Mesothelial cell of epicardium (in vitro differentiated cells): ENCODE results near the gene IRF1. TPM values are rescaled to one million over a fixed set of nuclear protein-coding genes. Genes with fewer than 3 reads are reported as not detected.

Experiments
- DNase-seq, 2 experiments: peaks; one replicate each; pipeline ENCODE4 v3.0.0; 2021; ENCODE audit warnings: low spot score in 2 of 2; ENCODE audit not compliant: unreplicated experiment in 2 of 2
- H3K27ac Mint-ChIP-seq: 2 replicates; pipeline ENCODE4 v1.8.0; 2021; ENCODE audit warnings: mixed read lengths
- H3K27me3 Mint-ChIP-seq: 2 replicates; pipeline ENCODE4 v1.8.0; 2021; ENCODE audit warnings: low read depth, mixed read lengths
- H3K36me3 Mint-ChIP-seq: 2 replicates; pipeline ENCODE4 v1.8.0; 2021; ENCODE audit warnings: mixed read lengths
- H3K4me1 Mint-ChIP-seq: 2 replicates; pipeline ENCODE4 v1.8.0; 2021; ENCODE audit warnings: mixed read lengths
- H3K4me3 Mint-ChIP-seq: 2 replicates; pipeline ENCODE4 v1.8.0; 2021; ENCODE audit warnings: mild to moderate bottlenecking, moderate library complexity, mixed read lengths
- H3K9me3 Mint-ChIP-seq: 2 replicates; pipeline ENCODE4 v1.8.0; 2021; ENCODE audit warnings: mixed read lengths
- total RNA-seq: library from RNA; stranded (reverse); gene quantifications from 3 replicates; pipeline ENCODE4 v1.2.1, GENCODE V29; 2021
- TF ChIP-seq, protein P1 (sequence below): fragments of 200-600 bp; sonication (generic); IDR thresholded peaks from one replicate; pipeline ENCODE4 v1.5.0; 2021; ENCODE audit warnings: antibody characterized with exemption; ENCODE audit not compliant: unreplicated experiment

IRF1 gene
- total RNA-seq, 1 donor from 2014 or later: 33.3 TPM

DNA sequence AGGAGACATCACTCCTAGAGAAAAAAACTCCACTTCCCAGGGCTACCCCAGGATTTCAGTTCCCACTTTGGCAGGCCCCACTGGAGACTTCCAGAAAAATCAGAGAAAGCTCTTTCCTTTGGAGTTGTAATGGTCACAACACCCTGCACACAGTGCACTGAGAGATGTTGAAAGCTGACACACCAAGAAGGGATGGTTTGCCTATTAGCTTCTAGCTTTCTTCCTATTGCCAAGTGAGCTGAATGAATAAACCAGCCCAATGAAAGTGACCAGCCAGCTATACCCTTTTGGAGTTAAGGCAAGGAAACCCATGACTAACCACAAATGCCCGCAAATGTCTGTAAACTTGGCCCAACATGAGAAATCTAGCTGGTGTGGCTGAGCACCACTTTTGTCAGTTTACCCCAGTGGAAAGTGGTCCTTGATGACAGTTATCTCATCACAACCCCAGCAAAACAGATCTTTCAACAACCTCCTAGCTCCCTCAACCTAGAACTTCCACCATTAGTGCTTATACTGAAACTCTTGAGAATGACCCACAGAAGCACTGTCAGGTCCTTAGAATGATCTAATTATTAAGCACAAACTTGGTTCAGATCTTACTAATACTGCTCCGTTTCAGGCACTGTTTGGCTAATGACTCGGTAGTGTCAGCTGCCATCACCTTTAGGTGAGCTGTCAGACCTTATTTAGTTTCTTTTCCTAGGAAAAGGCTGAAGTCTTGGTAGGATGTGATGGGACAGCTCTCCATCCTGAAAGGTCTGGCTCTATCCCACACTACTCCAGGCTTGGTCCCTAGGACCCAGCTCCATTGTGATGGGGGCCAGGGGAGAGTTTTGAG, 11.2 kb downstream of the IRF1 start:
- TF ChIP-seq, protein P1, sequence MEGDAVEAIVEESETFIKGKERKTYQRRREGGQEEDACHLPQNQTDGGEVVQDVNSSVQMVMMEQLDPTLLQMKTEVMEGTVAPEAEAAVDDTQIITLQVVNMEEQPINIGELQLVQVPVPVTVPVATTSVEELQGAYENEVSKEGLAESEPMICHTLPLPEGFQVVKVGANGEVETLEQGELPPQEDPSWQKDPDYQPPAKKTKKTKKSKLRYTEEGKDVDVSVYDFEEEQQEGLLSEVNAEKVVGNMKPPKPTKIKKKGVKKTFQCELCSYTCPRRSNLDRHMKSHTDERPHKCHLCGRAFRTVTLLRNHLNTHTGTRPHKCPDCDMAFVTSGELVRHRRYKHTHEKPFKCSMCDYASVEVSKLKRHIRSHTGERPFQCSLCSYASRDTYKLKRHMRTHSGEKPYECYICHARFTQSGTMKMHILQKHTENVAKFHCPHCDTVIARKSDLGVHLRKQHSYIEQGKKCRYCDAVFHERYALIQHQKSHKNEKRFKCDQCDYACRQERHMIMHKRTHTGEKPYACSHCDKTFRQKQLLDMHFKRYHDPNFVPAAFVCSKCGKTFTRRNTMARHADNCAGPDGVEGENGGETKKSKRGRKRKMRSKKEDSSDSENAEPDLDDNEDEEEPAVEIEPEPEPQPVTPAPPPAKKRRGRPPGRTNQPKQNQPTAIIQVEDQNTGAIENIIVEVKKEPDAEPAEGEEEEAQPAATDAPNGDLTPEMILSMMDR: no peak
- Mint-ChIP-seq H3K4me1 (peaks cover 14% of the 10 kb centered on the region), H3K9me3 (no peaks in the 10 kb centered on the region), H3K4me3 (no peak overlapping the region), H3K27ac (no peak overlapping the region), H3K27me3 (no peaks in the 10 kb centered on the region), H3K36me3 (peaks cover 12% of the 10 kb centered on the region)
- DNase-seq: no peak

GRCh38 chr5:132478366-132478871, 12.2 kb downstream of the IRF1 start:
- no peak overlapping the region for H3K27ac Mint-ChIP-seq
- no peaks in the 10 kb centered on the region for H3K27me3 Mint-ChIP-seq

DNA sequence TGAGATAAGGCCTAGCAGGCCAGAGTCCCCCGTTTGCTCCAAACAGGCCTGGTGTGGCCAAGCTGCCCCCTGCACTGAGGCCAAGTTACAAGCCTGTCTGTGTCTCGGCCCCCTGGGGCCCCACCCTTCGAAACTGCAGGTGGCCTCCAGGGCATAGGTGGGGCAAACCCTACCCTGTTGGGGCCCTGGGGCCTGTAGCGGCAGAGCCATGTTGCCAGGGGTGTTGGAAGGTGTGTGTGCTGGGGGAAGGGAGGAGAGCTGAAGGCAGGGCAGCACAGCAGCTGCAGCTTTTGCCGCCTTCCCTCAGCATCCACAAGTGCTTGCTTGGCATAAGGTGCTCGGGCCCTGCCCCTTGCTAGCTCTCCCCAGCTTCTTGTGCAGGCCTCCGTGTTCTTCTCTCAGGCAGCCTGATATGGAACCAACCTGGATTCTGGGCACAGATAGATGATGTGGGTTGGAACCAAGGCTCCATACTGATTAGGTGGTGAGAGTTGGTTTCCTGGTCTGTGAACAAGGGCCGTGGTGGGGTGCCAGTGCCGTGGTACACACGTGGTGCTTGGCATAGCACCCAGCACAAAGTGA, 12.7 kb downstream of the IRF1 start:
- Mint-ChIP-seq H3K4me3 (no peak overlapping the region), H3K27me3 (no peaks in the 10 kb centered on the region), H3K9me3 (no peaks in the 10 kb centered on the region), H3K4me1 (peaks cover 15% of the 10 kb centered on the region), H3K27ac (no peak overlapping the region), H3K36me3 (peaks cover 6% of the 10 kb centered on the region)
- TF ChIP-seq, protein P1: no peak
- no peak for DNase-seq

More at GRCh38 chr5:132478366-132478871, 12.2 kb downstream of the IRF1 start:
- TF ChIP-seq, protein P1: no peak
- no peak overlapping the region for H3K4me3 Mint-ChIP-seq
- peaks cover 15% of the 10 kb centered on the region for H3K4me1 Mint-ChIP-seq
- no peak for DNase-seq
- H3K36me3 Mint-ChIP-seq: peaks cover 9% of the 10 kb centered on the region
- H3K9me3 Mint-ChIP-seq: no peaks in the 10 kb centered on the region

DNA sequence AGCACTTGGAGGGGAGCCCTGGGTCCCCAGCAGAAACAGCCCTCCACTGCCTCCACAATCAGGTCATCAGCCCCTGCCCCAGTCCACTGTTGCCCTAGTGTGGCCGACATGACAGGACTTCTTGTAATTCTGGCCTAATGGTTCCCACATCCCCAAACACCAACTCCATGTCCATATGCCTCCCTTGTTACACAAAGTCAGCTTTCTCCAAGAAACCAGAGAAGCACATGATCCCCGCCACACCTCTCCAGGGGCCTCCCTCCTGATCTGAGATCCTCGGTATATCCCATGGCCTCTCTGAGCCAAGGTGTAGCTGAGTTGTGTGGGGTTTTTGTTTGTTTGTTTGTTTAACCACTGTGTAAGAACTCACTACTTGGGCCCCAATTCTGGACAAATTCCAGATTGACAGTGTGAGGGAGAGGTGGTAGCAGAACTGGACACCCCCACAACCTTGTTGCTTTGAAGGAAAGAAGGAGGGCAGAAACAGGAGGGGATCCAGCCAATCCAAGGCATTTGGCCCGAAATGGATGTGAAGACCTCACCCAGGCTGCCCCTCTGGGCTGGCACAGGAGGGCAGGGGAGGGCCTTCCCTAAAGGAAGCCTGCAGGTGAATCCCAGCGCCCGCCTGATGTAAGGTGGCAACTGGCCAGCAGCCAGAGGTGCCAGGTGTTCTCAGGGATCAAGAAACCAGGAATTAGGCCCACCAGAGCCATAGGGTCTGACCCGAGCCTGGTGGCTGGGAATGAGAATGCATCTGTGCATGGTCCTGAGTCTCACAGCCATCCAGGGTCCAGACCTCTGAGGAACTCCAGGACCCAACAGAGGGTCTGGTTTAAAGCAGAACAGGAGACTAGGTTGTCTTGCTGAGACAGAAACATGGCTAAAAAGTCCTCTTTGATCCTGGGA, 13.4 kb downstream of the IRF1 start:
- H3K4me3 Mint-ChIP-seq: no peak overlapping the region
- H3K27ac Mint-ChIP-seq: no peak overlapping the region
- TF ChIP-seq, protein P1: no peak
- no peaks in the 10 kb centered on the region for H3K27me3 Mint-ChIP-seq
- no peak for DNase-seq
- H3K4me1 Mint-ChIP-seq: peaks cover 15% of the 10 kb centered on the region
- peaks cover 3% of the 10 kb centered on the region for H3K36me3 Mint-ChIP-seq
- no peaks in the 10 kb centered on the region for H3K9me3 Mint-ChIP-seq

DNA sequence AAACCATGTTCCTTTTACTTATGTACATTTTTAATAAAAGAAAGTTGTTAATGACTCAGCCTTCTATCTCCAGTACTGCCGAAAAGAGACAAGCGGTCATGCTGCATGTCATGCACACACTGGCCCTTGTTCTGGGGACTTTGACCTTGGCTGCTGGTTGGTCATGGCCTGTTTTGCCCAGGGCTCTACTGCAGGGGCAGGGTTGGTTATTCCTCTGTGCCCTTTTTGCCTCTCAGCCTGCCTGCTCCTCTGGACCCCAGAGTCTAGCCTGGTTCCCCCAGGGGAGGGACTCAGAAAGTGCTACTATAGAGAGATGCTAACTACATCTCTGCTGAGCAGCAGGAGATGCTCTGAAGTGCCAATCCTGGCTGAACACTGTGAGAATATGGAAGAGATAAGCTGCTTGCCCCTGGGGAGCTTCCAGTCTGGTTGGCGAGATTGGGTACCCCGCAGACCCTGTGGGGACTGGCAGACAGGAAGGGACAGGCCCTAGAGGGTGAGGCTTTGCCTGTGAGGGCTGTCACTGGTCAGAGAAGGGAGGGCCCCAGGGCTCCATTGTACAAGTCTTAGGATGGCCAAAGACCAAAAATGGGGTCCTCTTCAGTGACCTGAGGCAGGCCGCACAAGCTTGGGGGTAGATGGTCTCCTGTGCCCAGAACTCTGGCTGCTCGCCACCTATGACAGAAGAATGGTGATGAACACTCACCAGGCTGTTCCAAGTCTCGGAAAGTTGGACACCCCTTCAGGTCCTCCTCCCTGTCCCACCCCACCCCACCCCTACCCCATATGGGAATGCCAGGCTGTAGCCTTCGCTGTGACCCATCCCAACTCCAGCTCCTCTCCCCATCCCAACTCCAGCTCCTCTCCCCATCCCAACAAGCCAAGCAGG, 14.3 kb downstream of the IRF1 start:
- Mint-ChIP-seq H3K27me3 (no peaks in the 10 kb centered on the region), H3K36me3 (peaks cover 3% of the 10 kb centered on the region), H3K4me3 (no peak overlapping the region), H3K27ac (no peak overlapping the region), H3K4me1 (peaks cover 15% of the 10 kb centered on the region), H3K9me3 (no peaks in the 10 kb centered on the region)
- DNase-seq: no peak
- TF ChIP-seq, protein P1: no peak
